ENCODE data around the gene TSC22D2.

The TSC22D2 gene

DNA sequence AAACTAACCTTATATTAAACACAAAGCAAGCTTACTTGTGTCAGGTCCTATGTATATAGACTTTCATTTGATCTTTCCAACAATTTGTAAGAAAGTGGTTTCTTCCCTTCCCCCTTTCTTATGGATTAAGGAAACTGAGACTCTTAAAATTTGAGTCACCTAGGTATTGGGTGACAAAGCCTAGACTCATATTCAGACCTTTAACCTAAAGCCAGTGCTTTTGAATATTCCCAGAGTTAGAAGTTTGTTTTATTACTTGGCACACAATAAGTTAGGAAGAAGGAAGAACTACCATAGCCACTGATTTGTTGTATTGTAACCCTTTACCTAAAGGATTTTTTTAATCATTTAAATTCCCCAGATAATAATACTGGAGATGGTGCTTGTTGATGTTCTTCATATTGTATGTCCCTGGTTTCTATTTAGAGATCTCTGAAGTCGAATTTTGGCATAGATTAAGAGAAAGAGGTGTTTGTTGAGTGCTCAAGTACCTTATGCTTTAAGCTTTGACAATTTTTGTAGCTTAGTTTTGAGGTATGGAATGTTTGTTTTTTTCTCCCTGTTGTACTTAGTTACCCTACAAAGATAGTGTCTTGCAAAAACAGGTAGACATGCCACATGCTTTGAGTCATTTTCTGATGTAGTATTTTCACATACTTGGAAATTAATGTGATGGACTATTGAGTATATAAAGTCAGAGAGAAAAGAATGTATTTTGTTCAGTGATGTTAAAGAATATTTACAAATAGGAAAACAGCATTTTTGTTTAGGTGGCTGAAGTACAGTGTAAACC lies 11.2 kb downstream of the TSC22D2 start:
- Histone ChIP-seq H3K27me3 (ENCODE audit: control insufficient read depth, insufficient read depth, low read length) (no peaks in the 10 kb centered on the region), H3K9me3 (ENCODE audit: control insufficient read depth, low read depth, low read length) (no peaks in the 10 kb centered on the region), H3K27ac (ENCODE audit: low read length) (no peak overlapping the region), H3K4me1 (ENCODE audit: control insufficient read depth, low read depth, low read length) (peaks cover 7% of the 10 kb centered on the region), H3K9ac (ENCODE audit: low read length) (no peak overlapping the region), H3K36me3 (ENCODE audit: control insufficient read depth, low read depth, low read length) (peaks cover 6% of the 10 kb centered on the region), H3K4me3 (ENCODE audit: low read length) (no peak overlapping the region)

DNA sequence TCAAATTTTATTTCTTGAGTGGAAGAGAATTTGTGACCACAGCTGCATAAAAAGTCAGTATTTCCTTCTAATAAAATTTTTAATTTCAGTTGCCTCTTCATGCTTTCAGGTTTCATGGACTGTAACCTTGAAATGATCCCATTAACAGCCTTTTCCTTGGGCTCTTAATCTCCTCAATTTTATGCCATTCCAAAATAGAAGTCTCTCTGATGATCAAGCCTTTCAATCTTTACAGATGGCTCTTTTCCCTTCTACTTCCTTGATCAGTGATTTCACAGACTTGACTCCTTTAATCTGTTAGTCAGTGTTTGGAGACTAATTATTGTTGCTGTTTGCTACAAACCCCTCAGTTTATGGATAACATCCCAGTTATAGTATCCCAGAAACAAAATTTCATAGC lies 11.9 kb downstream of the TSC22D2 start:
- Histone ChIP-seq H3K4me1 (ENCODE audit: control insufficient read depth, low read depth, low read length) (peaks cover under 1% of the 10 kb centered on the region), H3K36me3 (ENCODE audit: control insufficient read depth, low read depth, low read length) (peaks cover 6% of the 10 kb centered on the region), H3K27me3 (ENCODE audit: control insufficient read depth, insufficient read depth, low read length) (no peaks in the 10 kb centered on the region), H3K27ac (ENCODE audit: low read length) (no peak overlapping the region), H3K9ac (ENCODE audit: low read length) (no peak overlapping the region), H3K4me3 (ENCODE audit: low read length) (no peak overlapping the region), H3K9me3 (ENCODE audit: control insufficient read depth, low read depth, low read length) (no peaks in the 10 kb centered on the region)

DNA sequence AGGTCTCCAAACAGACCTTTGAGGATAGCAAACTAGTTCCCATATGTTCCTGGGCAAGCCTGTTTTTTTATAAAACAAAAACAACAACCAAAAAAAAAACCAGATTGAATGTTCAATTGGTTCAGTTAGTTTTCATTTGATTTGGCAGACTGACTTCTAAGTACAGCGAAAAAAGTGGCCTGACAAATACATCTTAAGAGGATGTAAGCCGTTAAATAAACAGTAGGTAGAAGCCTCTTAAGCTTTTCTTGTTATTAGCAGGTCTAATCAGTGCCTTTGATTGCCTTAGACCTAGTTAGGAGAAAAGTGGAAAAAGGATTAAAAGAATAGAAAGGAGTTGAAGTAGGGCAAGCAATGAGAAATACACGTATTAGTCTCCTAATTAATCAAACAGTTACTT lies 13.2 kb downstream of the TSC22D2 start:
- Histone ChIP-seq H3K4me3 (ENCODE audit: low read length) (no peak overlapping the region), H3K9ac (ENCODE audit: low read length) (no peak overlapping the region), H3K4me1 (ENCODE audit: control insufficient read depth, low read depth, low read length) (no peaks in the 10 kb centered on the region), H3K27ac (ENCODE audit: low read length) (no peak overlapping the region), H3K27me3 (ENCODE audit: control insufficient read depth, insufficient read depth, low read length) (no peaks in the 10 kb centered on the region), H3K36me3 (ENCODE audit: control insufficient read depth, low read depth, low read length) (peaks cover 6% of the 10 kb centered on the region), H3K9me3 (ENCODE audit: control insufficient read depth, low read depth, low read length) (no peaks in the 10 kb centered on the region)

DNA sequence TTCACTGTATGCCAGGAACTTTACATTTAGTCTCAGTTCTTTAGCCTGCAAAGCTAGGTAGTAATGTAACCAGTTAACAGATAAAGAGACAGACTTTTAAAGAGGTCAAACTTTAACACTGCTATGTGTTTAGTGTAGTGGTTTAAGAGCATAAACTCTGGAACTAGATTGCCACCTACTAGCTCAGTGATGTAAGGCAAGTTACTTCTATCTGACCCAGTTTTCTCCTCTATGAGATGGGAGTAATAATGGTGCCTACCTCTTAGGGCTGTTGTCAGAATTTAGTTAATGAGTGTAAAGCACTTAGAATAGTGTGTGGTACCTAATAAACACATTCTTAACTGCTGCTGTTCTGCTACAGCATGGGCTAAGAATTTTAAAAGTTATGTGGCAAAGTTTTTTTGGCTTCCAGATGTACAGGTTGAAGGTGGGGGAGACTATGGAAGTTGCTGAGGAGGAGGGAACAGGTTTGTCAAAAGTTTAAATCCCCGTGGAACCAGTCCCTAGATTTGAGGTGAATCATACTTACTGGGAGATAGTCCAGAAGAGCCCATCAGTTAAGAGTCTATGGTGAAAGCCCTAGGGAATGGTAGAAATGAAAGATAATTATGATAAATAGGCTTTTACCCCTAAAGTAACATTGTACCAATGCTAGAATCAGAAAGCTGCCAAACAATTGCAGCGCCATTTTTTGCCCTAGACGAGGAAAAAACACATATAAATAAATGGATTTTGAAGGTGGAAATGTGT lies 13.9 kb downstream of the TSC22D2 start:
- Histone ChIP-seq H3K27ac (ENCODE audit: low read length) (no peak overlapping the region), H3K9me3 (ENCODE audit: control insufficient read depth, low read depth, low read length) (no peaks in the 10 kb centered on the region), H3K4me1 (ENCODE audit: control insufficient read depth, low read depth, low read length) (no peaks in the 10 kb centered on the region), H3K4me3 (ENCODE audit: low read length) (no peak overlapping the region), H3K36me3 (ENCODE audit: control insufficient read depth, low read depth, low read length) (peaks cover 6% of the 10 kb centered on the region), H3K27me3 (ENCODE audit: control insufficient read depth, insufficient read depth, low read length) (no peaks in the 10 kb centered on the region), H3K9ac (ENCODE audit: low read length) (no peak overlapping the region)

DNA sequence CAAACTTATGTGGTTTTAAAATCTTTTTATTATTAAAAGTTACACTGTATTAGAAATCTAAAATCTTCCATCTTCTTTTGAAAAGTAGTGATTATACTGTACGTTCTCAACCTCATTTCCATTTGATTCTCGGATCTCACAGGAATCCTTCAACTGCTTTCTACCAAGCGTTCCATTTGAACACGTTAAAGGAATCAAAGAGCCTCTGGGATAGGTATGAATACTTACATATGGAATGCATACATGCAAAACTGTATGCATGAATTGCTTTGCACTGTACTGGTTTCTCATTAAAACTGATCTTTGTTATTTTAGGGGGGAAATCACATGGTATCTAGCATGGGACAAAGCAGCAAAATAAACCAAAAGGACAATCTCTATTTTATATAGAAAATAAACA lies 14.8 kb downstream of the TSC22D2 start:
- Histone ChIP-seq H3K4me1 (ENCODE audit: control insufficient read depth, low read depth, low read length) (peaks cover 2% of the 10 kb centered on the region), H3K36me3 (ENCODE audit: control insufficient read depth, low read depth, low read length) (peaks cover 3% of the 10 kb centered on the region), H3K27me3 (ENCODE audit: control insufficient read depth, insufficient read depth, low read length) (no peaks in the 10 kb centered on the region)

DNA sequence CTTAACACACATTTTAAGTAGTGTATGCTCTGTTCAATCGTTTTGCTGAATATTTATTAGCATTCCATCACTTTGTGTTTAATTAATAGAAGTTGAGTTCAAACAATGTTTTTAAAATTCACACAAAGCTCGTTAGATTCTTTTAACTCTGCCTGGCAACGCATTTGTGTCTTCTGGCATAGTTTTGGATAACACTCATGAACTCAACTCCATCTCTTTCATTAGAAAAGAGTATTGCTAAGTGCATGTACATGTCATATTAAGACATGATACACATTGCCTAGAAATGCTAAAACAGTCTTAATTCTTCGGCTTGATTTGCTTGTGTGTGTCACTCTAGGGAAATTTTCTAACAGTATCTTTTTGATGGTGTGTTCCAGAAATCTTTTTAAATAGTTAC lies 15.7 kb downstream of the TSC22D2 start:
- no peaks in the 10 kb centered on the region for H3K9me3 ChIP-seq (ENCODE audit: control insufficient read depth, low read depth, low read length)
- H3K9ac ChIP-seq (ENCODE audit: low read length), result no peak overlapping the region
- peaks cover 3% of the 10 kb centered on the region for H3K36me3 ChIP-seq (ENCODE audit: control insufficient read depth, low read depth, low read length)
- H3K27ac ChIP-seq (ENCODE audit: low read length), result no peak overlapping the region
- no peak overlapping the region for H3K4me3 ChIP-seq (ENCODE audit: low read length)
- peaks cover 8% of the 10 kb centered on the region for H3K4me1 ChIP-seq (ENCODE audit: control insufficient read depth, low read depth, low read length)
- no peaks in the 10 kb centered on the region for H3K27me3 ChIP-seq (ENCODE audit: control insufficient read depth, insufficient read depth, low read length)

More for the DNA sequence above, 14.8 kb downstream of the TSC22D2 start:
- no peaks in the 10 kb centered on the region for H3K9me3 ChIP-seq (ENCODE audit: control insufficient read depth, low read depth, low read length)
- H3K27ac ChIP-seq (ENCODE audit: low read length), result no peak overlapping the region
- no peak overlapping the region for H3K9ac ChIP-seq (ENCODE audit: low read length)
- H3K4me3 ChIP-seq (ENCODE audit: low read length), result no peak overlapping the region

DNA sequence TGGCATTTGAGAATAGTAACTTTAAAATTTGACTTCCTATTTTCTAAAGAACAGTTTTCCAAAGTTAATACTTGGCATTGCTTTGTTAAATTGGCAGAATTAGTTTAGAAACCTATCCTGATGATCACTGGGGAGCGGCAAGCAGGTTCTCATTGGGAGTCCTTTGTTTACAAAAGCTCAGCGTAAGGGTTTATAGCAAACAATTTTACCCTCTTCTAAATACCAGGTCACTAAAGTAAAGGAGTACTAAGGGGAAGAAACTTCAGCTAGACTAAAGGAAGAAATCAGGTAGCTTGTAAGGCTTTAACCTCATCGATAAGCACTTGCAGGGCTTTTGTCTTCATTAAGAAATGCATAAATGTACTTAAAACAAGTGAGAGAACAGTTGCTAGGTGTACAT lies 18.2 kb downstream of the TSC22D2 start:
- Histone ChIP-seq H3K27ac (ENCODE audit: low read length) (no peak overlapping the region), H3K4me1 (ENCODE audit: control insufficient read depth, low read depth, low read length) (peaks cover 9% of the 10 kb centered on the region), H3K27me3 (ENCODE audit: control insufficient read depth, insufficient read depth, low read length) (no peaks in the 10 kb centered on the region), H3K9ac (ENCODE audit: low read length) (no peak overlapping the region), H3K36me3 (ENCODE audit: control insufficient read depth, low read depth, low read length) (peaks cover 3% of the 10 kb centered on the region), H3K9me3 (ENCODE audit: control insufficient read depth, low read depth, low read length) (no peaks in the 10 kb centered on the region), H3K4me3 (ENCODE audit: low read length) (no peak overlapping the region)

DNA sequence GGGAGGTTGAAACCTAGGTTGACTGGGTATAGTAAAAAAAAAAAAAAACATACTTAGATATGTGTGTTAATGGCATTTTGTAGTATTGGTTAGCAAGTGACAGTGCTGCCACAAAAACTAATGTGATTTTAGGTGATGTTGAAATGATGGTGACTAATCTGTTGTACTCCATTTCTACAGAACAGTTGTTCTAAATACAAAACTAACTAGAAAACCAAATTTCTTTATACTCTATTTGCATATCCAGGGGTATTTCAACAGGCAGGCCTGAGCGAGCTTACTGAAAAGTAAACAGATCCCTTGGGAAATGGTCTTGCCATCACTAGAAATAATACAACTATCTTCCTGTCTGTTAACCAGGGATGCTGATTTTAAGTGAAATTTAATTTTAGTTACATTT lies 20.5 kb downstream of the TSC22D2 start:
- H3K9ac ChIP-seq (ENCODE audit: low read length), result no peak overlapping the region
- H3K9me3 ChIP-seq (ENCODE audit: control insufficient read depth, low read depth, low read length), result no peaks in the 10 kb centered on the region
- H3K27me3 ChIP-seq (ENCODE audit: control insufficient read depth, insufficient read depth, low read length), result no peaks in the 10 kb centered on the region
- H3K27ac ChIP-seq (ENCODE audit: low read length), result no peak overlapping the region
- H3K4me3 ChIP-seq (ENCODE audit: low read length), result no peak overlapping the region
- no peaks in the 10 kb centered on the region for H3K36me3 ChIP-seq (ENCODE audit: control insufficient read depth, low read depth, low read length)
- peaks cover 9% of the 10 kb centered on the region for H3K4me1 ChIP-seq (ENCODE audit: control insufficient read depth, low read depth, low read length)

DNA sequence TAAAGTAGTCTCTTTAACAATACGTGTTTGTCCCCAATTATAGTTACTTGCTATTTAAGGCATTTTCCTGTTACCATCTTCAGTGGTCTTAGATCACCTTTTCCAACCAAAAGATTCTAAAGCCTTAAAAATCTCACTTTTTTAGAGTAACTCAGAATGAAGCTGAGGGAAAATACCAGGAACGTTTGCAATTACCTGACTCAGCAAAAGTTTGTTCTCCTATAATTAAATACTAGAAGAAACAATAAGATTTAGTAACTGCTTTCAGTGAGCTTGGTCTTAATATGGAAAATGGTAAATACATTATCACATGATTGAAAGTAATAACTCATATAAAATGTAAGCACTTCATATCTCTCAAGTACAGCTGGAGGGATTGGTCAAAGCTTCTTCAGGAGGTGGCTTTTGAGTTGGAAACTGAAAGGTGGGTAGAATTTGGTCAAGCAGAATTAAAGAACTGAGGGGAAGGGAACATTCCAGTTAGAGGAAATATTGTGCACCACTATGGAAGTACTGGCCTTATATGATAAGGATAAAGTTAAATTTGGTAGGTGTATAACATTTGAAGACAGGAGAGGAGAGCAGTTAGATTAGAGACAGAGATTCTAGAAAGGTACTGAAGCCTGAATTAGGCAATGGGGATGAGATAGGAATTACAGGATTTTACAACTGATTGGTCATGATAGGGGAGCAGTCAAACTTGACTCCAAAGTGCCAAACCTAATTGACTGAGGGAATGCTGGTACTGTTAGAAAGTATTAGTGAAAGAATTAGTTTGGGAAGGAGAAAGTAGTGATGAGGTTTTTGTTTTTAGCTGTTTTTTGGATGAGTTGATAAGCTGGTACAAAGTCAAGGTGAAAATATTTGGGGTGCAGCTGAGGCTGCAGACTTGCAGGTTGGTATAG lies 21.9 kb downstream of the TSC22D2 start:
- no peak overlapping the region for H3K27ac ChIP-seq (ENCODE audit: low read length)
- H3K4me1 ChIP-seq (ENCODE audit: control insufficient read depth, low read depth, low read length), result peaks cover 9% of the 10 kb centered on the region
- H3K9ac ChIP-seq (ENCODE audit: low read length), result no peak overlapping the region
- no peak overlapping the region for H3K4me3 ChIP-seq (ENCODE audit: low read length)
- H3K27me3 ChIP-seq (ENCODE audit: control insufficient read depth, insufficient read depth, low read length), result no peaks in the 10 kb centered on the region
- no peaks in the 10 kb centered on the region for H3K36me3 ChIP-seq (ENCODE audit: control insufficient read depth, low read depth, low read length)
- no peaks in the 10 kb centered on the region for H3K9me3 ChIP-seq (ENCODE audit: control insufficient read depth, low read depth, low read length)

DNA sequence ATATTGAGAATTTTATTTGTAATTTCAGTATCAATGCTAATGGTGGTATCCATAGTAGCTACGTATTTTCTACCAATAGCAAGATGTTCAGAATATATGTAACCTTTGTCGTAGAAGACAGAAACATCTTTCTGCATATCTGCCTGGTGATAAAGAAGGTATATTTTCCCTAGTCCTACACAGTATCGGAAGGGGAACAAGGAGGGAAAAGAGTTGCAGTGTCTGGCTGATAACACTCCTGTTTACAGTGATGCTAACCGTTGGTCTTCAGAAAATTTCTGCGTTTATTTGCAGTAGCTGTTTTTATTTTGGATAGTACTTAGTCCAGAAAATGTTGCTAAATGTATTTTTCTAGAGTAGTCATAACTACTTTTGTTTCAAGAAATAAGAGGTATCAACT lies 25.2 kb downstream of the TSC22D2 start:
- no peaks in the 10 kb centered on the region for H3K27me3 ChIP-seq (ENCODE audit: control insufficient read depth, insufficient read depth, low read length)
- peaks cover 15% of the 10 kb centered on the region for H3K4me1 ChIP-seq (ENCODE audit: control insufficient read depth, low read depth, low read length)
- no peak overlapping the region for H3K9ac ChIP-seq (ENCODE audit: low read length)
- no peaks in the 10 kb centered on the region for H3K36me3 ChIP-seq (ENCODE audit: control insufficient read depth, low read depth, low read length)
- H3K9me3 ChIP-seq (ENCODE audit: control insufficient read depth, low read depth, low read length), result no peaks in the 10 kb centered on the region
- H3K4me3 ChIP-seq (ENCODE audit: low read length), result no peak overlapping the region
- H3K27ac ChIP-seq (ENCODE audit: low read length), result no peak overlapping the region

DNA sequence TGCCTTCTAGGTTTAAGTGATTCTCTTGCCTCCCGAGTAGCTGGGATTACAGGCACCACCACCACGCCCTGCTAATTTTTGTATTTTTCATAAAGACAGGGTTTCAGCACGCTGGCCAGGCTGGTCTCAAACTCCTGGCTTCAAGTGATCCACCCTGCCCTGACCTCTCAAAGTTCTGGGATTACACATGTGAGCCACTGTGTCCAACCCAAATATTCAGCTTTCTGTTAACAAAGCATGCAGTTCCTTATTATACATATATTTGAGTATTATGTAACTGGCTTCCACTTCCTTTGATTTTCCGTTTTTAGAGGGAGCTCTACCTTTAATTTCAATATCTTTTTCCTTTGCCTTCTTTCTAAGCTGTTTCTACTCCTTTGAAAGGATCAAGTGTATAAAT lies 26.1 kb downstream of the TSC22D2 start:
- Histone ChIP-seq H3K36me3 (ENCODE audit: control insufficient read depth, low read depth, low read length) (no peaks in the 10 kb centered on the region), H3K4me1 (ENCODE audit: control insufficient read depth, low read depth, low read length) (peaks cover 12% of the 10 kb centered on the region), H3K9ac (ENCODE audit: low read length) (no peak overlapping the region), H3K4me3 (ENCODE audit: low read length) (no peak overlapping the region), H3K27ac (ENCODE audit: low read length) (no peak overlapping the region), H3K9me3 (ENCODE audit: control insufficient read depth, low read depth, low read length) (no peaks in the 10 kb centered on the region), H3K27me3 (ENCODE audit: control insufficient read depth, insufficient read depth, low read length) (no peaks in the 10 kb centered on the region)
